HG03175 (cell line): ENCODE results near the gene WIPF2.

Source experiments
- ATAC-seq: cut with Tn5 transposase; IDR thresholded peaks from one replicate; pipeline ENCODE4 v1.9.1; 2021; ENCODE audit warnings: mild to moderate bottlenecking, moderate library complexity; ENCODE audit not compliant: unreplicated experiment

Gene WIPF2, protein sequence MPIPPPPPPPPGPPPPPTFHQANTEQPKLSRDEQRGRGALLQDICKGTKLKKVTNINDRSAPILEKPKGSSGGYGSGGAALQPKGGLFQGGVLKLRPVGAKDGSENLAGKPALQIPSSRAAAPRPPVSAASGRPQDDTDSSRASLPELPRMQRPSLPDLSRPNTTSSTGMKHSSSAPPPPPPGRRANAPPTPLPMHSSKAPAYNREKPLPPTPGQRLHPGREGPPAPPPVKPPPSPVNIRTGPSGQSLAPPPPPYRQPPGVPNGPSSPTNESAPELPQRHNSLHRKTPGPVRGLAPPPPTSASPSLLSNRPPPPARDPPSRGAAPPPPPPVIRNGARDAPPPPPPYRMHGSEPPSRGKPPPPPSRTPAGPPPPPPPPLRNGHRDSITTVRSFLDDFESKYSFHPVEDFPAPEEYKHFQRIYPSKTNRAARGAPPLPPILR

DNA sequence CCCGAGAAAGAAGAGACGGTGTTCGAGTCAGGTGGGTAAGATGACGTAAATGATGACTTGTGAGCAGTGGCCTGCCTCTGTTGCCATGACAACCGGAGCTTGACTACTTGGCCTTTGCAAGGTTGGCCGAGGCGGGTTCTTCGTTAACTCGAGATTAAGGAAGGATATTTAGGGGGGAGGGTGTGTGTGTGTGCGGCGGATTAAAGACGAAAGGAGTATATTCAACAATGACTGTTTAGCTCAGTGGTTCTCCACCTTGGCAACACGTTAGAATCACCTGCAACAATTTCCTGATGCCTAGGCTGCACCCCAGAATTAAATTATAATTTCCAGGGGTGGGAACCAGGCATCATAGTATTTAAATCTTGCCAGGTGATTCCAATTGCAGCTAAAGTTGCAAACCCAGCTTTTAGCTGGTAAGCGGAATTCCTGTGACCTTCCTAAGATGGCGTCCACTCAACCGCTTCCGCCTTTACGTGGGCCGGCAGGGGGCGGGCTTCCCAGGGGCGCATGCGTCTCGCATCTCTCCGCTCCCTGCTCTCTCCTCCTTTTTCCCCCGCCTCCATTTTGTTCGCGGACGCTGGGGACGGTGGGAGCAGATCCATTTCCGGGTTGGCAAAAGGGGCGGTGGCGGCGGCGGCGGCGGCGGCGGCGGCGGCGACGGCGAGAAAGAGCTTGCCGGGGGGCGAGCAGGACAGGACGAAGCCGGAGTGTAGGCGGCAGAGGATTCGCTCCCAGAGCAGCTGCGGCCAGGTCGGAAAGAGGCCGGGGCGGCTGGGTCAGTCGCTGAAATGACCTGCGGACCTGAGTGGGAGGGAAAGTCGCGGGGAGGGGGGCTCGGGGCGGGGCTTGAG, at the start of gene WIPF2:
TSS of gene WIPF2 (plus strand) at position 565 of the 854 bp plus-strand sequence. CDS start 37,156 bp downstream, outside the sequence.
- ATAC-seq = peak; percentile 86

DNA sequence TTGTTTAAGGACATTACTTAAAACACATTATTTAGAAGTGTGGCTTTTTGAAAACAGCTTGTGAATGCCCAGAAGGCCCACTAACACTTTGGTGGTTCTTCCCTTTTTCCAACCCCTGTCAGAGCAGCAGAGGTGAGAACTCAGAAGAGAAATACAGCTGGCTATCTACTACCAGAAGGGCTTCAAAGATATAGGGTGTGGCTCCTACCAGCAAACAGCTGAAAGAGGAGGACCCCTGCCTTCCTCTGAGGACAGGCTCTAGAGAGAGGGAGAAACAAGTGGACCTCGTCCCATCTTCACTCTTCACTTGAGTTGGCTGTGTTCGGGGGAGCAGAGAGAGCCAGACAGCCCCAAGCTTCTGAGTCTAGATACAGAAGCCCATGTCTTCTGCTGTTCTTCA, 48.8 kb upstream of the WIPF2 start:
- ATAC-seq = no peak

DNA sequence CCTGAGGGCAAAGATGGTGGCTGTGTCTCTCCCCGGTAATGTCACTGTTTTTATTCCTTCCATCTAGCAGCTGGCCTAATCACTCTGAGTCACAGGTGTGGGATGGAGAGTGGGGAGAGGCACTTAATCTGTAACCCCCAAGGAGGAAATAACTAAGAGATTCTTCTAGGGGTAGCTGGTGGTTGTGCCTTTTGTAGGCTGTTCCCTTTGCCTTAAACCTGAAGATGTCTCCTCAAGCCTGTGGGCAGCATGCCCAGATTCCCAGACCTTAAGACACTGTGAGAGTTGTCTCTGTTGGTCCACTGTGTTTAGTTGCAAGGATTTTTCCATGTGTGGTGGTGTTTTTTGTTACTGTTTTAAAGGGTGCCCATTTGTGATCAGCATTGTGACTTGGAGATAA, 47.4 kb upstream of the WIPF2 start:
- no peak for ATAC-seq

DNA sequence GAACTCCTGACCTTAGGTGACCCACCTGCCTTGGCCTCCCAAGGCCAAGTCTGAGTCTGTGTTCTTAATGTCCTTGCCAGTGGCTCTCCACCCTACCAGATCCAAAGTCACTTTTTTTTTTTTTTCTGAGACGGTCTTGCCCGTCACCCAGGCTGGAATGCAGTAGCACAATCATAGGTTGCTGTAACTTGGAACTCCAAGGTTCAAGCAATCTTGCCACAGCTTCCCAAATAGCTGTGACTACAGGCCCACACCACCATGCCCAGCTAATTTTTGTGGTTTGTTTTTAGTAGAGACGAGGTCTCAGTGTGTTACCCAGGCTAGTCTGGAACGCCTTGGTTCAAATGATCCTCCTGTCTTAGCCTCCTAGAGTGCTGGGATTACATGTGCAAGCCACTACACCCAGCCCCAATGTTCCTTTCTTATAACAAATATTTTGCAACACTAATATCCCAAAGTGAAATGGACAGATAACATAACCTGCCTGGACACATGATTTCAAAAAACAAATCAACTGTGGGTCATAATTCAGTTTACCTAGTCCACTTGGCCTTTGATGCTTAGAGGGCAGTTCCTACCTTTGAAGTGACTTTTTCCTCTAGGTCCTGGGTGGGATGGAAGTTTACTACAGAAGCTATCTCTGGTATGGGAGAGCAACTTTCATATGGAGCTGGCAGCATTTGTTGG, 45.9 kb upstream of the WIPF2 start:
- ATAC-seq = no peak

DNA sequence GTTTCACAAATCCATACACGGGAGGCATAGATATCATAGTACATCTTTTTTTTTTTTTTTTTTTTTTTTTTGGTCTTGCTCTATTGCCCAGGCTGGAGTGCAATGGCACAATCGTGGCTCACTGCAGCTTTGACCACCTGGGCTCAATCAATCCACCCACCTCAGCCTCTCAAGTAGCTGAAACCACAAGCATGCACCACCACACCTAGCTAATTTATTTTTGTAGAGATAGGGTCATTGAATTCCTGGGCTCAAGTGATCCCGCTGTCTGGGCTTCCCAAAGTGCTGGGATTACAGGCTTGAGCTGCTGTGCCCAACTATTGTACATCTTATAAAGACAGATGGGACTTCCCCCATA, 45.3 kb upstream of the WIPF2 start:
- ATAC-seq = no peak

DNA sequence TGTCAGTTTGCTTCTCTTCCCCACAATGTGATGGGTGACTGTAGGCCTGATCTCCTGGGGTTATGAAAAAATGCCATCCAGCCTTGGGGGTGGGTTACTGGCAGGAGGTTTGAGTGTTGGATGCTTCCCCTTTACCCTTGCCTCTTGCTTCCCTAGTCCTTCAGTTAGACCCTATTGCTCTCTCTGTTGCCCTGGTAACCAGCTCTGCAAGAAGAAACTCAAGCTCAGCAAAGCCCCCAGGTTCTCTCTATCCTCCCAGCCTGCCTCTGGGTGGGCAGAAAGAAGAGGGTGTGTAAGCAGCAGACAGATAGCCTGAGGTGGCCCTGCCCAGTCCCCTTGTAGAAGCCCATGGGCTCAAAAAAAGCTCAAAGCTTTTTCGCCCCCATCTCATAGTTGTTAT, 44.6 kb upstream of the WIPF2 start:
- ATAC-seq = no peak

DNA sequence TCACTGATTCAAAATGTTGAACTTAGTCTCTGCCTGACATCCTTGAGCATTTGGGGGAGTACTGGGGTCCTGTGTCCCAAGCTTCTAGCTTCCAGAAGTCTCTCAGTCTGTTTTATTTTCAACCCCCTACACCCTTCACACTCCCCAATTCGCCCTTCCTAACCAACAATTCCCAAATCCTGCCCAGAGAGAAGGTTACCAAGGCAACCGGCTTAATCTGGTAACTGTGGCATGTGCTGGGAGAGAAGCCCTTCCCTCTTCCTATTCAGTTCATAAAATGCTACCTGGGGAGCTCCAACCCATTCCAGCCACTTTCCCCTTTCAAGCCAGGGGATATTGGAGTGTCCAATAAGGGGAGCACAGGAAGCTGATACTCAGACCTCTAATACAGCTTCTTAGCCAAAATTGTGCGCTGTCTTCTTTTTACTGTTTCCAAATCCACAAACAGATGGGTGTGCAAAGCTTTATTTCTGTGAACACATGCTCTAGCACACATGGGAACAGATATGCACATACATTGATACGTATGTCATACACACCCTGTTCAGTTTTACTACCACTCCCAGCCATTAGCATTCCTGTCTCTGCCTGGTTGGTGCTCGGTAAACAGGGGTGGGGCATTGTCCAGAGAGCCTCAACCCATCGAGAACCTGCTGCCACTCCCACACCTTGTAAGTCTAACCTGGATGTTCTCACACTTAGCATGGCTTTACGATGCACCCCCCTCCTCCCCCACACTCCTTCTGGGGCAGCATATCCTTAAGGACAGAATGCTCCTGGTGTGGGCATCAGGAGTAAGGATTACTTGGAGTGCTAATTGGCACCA, 43.0 kb upstream of the WIPF2 start:
- ATAC-seq = no peak

DNA sequence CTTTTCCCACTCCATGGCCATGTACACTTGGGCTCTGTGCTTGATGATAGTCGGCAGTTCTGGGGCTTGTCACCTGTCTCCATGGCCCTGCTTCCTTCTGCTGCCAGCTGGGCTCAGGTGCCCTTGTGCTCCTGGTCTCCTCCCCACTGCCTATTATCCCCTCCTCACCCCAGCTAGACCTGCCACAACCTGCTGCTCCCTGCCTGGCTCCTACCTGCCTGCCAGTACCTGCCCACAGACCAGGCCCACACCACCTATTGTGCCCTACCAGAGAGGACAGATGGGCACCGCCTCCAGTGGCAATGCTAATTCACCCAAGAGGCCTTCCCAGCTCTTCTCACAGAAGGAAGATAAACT, 42.4 kb upstream of the WIPF2 start:
- ATAC-seq = no peak

DNA sequence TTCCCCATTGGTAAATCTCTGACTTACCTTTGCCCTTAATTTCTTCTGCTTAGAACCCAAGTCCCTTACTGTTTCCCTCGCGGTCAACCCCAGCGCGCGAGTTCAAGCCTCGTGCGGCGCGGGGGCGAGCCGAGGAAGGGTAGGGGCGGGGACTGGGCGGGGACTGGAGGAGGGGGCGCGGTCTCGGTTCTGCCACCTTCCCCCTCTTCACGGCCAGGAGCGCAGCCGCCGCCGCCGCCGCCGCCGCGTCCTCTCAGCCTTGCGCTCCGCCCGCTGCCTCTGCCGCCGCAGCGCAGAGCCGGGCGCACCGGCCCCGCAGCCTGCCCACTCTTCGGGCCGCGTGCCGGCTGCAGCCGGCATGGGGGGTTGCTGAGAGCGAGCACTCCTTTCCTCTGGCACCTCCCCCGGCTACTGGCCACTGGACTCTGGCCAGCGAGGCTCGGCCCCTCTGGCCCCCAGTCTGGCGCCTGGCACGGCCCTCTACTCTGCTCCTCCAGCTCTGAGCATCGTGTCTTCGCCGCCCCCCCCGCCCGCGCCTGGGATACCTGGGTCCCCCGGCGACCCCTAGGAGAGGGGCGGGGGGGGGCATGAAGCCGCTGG, 41.7 kb upstream of the WIPF2 start, which contains the start of gene RAPGEFL1:
TSS of gene RAPGEFL1 (plus strand) at position 196 of the 600 bp plus-strand sequence. CDS start at position 588, 392 bp downstream.
- ATAC-seq = peak; percentile 55

DNA sequence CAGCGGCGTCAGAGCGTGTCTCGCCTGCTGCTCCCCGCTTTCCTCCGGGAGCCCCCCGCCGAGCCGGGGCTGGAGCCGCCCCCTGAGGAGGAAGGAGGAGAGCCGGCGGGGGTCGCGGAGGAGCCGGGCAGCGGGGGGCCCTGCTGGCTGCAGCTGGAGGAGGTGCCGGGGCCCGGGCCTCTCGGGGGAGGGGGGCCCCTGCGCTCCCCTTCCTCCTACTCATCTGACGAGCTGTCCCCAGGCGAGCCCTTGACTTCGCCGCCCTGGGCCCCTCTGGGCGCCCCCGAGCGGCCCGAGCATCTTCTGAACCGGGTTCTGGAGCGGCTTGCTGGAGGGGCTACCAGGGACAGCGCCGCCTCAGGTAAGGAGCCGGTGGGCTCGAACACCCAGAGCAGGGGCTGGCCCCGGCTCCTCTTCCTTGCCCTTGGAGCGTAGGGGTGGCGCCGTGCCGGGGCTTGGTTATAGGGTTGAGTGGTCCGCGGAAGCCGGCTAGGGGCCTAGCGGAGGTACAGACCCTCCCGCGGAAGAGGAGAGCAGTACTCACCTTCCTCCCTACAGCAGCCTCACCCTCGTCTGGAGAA, 41.0 kb upstream of the WIPF2 start:
- no peak for ATAC-seq

DNA sequence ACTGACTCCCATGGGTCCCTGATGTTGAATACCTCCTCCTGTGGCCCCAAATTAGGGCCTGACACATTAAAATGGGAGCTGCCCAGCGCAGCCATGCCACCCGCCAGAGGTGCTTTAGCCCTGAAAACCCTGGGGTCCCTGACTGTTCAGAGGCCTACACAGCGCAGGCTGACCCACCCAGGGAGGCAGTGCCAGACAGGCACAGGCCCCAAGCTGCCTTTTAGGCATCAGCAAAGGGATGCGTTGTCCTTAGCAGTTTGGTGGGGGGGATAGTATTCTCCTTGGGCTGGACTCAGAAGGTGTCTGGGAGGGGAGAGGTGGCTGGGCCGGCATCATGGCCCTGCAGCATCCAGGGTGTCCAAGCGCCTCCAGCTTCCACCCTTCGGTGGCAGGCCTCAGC, 40.4 kb upstream of the WIPF2 start:
- no peak for ATAC-seq

DNA sequence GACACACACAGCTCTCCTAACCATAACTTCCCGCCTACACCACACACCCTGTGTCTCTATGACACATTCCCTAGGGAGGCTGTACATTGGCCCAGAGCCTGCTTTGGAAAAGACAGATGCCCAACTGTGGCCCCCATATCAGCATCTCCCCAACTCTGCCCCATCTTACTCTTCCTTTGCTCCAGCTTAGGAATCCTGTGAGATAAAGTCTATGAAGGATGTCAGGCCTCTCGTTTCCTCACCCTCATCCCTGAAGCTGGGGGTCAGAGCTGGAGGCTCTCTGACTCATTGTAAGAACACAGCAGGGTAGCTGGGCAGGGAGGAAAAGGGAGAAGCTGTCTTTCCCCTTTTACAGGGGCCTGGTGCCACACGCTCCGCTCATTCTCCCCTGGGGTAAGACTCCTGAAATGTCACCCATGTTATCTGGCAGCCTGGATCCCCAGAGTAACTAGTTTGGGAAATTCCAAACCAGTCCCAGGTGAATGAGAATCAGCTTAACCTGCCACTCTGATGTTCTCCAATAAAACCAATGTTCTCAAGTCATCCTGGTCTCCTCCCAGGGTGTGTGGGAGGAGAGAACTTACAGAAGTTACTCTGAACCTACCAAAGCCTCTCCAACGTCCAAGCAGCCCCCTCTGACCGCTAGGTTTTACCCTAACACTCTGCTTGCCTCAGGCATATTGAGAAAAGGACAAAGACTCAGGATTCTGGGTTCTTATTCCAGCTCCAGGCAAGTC, 39.0 kb upstream of the WIPF2 start:
- ATAC-seq = no peak

DNA sequence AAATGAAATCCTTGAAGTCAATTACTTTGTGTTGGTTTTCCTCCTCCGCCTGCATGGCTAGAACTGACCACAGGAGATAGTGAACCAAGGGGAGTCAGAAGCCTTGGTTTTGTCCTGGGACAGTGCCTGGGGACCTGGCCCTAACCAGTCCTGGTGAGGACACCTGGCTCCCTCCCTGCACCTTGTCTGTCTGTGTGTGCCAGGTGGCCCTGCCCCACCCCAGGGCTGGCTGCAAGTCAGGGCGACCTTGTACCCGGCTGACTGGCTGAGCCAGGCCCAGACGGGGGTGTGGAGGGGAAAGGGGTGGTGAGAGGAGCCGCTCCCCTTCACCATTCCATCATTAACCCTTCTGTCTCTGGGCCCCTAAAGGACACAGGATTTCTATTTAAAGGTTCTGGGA, 38.4 kb upstream of the WIPF2 start:
- no peak for ATAC-seq

DNA sequence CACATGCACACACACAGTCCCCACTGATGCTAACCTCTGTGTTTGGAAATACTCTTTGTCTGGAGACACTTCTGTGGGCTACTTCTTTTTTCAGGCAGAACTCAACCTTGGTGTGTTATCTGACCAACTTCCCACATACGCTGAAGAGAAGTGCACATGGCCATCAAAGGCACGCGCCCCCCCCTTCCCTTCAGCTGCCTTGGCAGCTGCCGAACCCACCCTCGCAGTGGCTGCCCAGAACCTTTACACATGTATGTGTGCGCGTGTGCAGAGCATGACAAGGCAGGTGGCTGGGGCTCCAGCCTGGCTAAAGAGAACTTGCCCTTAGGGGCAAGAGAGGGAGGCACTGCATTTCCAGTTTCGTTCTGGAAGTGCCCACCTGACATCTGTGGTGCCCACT, 37.9 kb upstream of the WIPF2 start:
- no peak for ATAC-seq

DNA sequence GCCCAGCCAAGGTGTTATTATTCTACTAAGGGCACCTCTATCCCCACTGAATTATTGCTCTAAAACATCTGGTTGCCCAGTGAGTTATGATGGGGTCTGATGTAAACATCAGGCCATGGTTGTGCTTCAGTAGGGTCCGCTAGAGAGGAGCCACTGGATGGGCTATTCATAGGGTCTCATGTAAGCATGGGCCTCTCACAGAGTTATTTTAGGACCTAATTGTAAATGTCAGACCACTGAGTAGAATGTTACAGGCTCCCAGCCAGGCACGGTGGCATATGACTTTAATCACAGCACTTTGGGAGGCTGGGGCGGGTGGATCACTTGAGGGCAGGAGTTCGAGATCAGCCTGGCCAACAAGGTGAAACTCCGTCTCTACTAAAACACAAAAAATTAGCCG, 36.5 kb upstream of the WIPF2 start:
- ATAC-seq = no peak

DNA sequence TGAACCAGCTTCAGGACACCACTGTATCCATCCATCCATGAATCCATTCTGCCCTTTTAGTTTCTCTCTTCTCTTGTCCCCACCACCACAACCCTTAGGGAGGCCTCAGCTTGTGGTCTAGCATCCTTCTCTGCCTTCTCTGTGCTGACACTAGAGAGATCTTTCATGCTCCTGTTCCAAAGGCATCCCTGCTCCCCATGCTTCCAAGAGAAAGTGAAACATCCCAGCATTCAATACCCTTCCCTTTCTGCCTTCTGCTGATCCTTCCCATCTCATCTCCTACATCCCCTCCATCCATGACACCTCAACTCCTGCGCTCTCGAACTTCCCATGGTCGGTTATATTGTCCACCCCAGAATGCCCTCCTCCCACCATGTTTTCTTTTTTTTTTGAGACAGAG, 31.9 kb upstream of the WIPF2 start:
- no peak for ATAC-seq

DNA sequence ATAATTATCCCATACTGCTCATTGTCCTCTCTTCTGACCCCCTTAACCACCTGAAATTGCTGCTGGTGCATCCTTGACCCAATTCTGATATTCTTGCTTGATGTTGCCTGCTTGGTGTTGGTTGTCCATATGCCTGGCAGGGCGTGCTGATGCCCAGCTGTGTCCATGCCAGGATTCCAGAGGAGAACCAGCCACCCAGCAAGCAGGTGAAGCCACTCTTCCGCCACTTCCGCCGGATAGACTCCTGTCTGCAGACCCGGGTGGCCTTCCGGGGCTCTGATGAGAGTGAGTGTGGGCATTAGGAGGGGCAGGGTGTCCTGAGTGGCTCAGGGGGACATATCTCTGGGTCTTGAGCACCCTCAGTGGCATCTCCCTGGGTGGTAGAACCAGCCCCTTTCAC, 30.4 kb upstream of the WIPF2 start:
- no peak for ATAC-seq

DNA sequence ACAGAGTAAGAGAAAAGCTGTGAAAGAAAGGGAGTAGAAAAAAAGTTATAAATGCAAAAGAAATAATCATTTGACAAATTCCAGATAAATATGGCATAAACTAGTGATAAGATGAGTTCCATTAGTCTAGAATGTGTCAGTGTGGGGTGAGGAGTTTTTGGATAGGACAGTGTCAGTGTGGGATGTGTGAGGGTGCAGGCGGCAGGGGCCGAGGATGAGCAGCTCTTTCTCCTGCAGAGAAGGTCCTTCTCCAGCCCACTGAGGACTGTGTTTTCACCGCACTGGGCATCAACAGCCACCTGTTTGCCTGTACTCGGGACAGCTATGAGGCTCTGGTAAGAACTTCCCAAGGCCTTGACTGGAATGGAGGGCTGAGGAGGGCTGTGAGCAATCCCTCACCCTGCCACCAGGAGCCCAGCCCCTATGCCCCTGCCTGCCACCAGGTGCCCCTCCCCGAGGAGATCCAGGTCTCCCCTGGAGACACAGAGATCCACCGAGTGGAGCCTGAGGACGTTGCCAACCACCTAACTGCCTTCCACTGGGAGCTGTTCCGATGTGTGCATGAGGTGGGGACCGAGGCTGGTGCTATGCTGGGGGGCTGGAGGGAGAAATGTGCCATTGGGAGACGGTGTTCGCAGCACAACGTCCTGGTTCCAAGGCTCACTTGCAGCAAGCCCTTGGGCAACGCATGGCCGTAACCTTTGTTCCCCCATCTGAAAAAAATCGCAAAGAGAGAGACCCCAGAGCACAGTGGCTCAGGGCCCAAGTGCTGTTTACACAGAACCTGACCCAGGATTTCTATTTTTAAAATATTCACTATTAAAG, 28.7 kb upstream of the WIPF2 start:
- no peak for ATAC-seq
